ENCODE measurements around the gene CD28.

The CD28 gene

DNA sequence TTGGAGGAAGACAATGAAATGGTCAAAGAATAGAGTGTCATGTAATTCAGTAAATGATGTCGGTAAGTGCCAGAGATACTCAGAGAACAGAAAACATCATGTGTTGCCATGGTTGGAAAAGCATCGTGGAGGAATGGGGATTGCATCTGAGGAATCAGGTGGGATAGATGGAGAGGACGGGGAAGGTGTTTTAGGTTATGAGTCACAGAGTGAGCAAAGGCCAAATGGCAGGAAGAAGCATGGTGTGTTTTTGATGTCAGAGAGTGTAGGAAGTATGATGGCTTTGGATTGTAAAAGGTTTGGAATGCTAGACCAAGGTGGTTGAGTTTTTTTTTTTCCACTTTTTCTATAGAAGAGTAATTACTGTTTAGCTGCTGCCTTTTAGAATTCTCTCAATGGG lies 27.5 kb upstream of the CD28 start:
- ChIA-PET POLR2A (no interaction called here), CTCF (no interaction called here)
- H3K4me1 ChIP-seq (ENCODE audit: control extremely low read depth in 1 of 4, control insufficient read depth in 4 of 4, insufficient read depth in 4 of 4, low read length in 3 of 4): peaks cover 0 to 14% (median 2%) of the 10 kb centered on the region in 4 experiments
- DNase-seq: no peak
- no peaks in the 10 kb centered on the region for H3K9me3 ChIP-seq (ENCODE audit: control extremely low read depth in 1 of 5, control insufficient read depth in 4 of 5, insufficient read depth in 2 of 5, low read depth in 1 of 5, low read length in 4 of 5)
- no peak overlapping the region for H3K4me3 ChIP-seq (ENCODE audit: control insufficient read depth in 1 of 7, extremely low read depth in 1 of 7, insufficient read depth in 4 of 7, low read depth in 2 of 7, low read length in 6 of 7)
- no peaks in the 10 kb centered on the region for H3K27me3 ChIP-seq (replicated peaks in 2 of 5; ENCODE audit: control insufficient read depth in 4 of 5, insufficient read depth in 5 of 5, low read length in 4 of 5)
- no peak overlapping the region for H3K27ac ChIP-seq (ENCODE audit: insufficient read depth in 1 of 2, low read depth in 1 of 2, low read length in 2 of 2, poor library complexity in 1 of 2, severe bottlenecking in 2 of 2)
- H3K36me3 ChIP-seq (ENCODE audit: control insufficient read depth in 4 of 4, insufficient read depth in 4 of 4, low read length in 3 of 4): no peaks in the 10 kb centered on the region
- WGBS (ENCODE audit: insufficient coverage): 100% methylated on average over 3 of the region's 3 CpGs

DNA sequence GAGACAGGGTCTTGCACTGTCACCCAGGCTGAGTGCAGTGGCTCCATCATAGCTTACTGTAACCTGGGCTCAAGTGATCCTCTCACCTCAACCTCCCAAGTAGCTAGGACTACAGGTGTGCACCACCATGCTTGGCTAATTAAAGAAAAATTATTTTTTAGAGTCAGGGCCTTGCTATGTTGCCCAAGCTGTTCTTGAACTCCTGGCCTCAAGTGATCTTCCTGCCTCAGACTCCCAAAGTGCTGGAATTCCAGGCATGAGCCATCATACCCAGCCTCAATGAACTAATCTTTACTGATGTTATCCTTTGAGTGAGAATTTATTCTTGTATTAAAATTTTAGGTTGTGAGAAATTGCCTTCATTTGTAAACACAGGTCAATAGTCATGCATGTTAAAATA lies 27.0 kb upstream of the CD28 start:
- DNase-seq: no peak
- H3K4me3 ChIP-seq (ENCODE audit: control insufficient read depth in 1 of 7, extremely low read depth in 1 of 7, insufficient read depth in 4 of 7, low read depth in 2 of 7, low read length in 6 of 7): no peak overlapping the region
- no peaks in the 10 kb centered on the region for H3K27me3 ChIP-seq (replicated peaks in 2 of 5; ENCODE audit: control insufficient read depth in 4 of 5, insufficient read depth in 5 of 5, low read length in 4 of 5)
- H3K4me1 ChIP-seq (ENCODE audit: control extremely low read depth in 1 of 4, control insufficient read depth in 4 of 4, insufficient read depth in 4 of 4, low read length in 3 of 4): peaks cover 0 to 10% (median 0%) of the 10 kb centered on the region in 4 experiments
- H3K9me3 ChIP-seq (ENCODE audit: control extremely low read depth in 1 of 5, control insufficient read depth in 4 of 5, insufficient read depth in 2 of 5, low read depth in 1 of 5, low read length in 4 of 5): no peaks in the 10 kb centered on the region
- H3K27ac ChIP-seq (ENCODE audit: insufficient read depth in 1 of 2, low read depth in 1 of 2, low read length in 2 of 2, poor library complexity in 1 of 2, severe bottlenecking in 2 of 2): no peak overlapping the region
- ChIA-PET POLR2A (no interaction called here), CTCF (interaction anchor here (0.6 kb wide), 1 partner anchor 15 kb away, joined by 4 read pairs; no protein-coding TSS in a partner anchor)
- H3K36me3 ChIP-seq (ENCODE audit: control insufficient read depth in 4 of 4, insufficient read depth in 4 of 4, low read length in 3 of 4): no peaks in the 10 kb centered on the region

DNA sequence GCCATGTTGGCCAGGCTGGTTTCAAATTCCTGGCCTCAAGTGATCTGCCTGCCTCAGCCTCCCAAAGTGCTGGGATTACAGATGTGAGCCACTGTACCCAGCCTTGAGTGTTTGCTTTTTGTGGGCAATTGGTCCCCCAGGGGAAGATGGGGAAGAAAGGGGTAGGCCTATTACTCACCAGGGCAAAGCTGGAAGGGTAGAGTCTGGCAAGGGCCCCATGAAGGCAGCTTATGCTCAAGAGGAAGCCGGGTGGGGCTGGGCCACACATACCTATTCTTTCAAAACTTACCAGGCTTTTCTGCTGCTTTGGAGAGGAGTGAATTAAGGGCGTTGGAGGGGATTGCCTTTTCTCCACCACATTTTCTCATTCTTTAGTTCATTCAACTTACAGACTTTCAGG lies 24.5 kb upstream of the CD28 start:
- no peaks in the 10 kb centered on the region for H3K36me3 ChIP-seq (ENCODE audit: control insufficient read depth in 4 of 4, insufficient read depth in 4 of 4, low read length in 3 of 4)
- ChIA-PET POLR2A (no interaction called here), CTCF (interaction anchor here (1.5 kb wide), 1 partner anchor 8 kb away, joined by 3 read pairs; no protein-coding TSS in a partner anchor)
- H3K27me3 ChIP-seq (replicated peaks in 2 of 5; ENCODE audit: control insufficient read depth in 4 of 5, insufficient read depth in 5 of 5, low read length in 4 of 5): no peaks in the 10 kb centered on the region
- no peak overlapping the region for H3K4me3 ChIP-seq (ENCODE audit: control insufficient read depth in 1 of 7, extremely low read depth in 1 of 7, insufficient read depth in 4 of 7, low read depth in 2 of 7, low read length in 6 of 7)
- no CpG with 5 or more reads among the region's 2 CpGs for WGBS (ENCODE audit: insufficient coverage)
- no peak for DNase-seq
- H3K4me1 ChIP-seq (ENCODE audit: control extremely low read depth in 1 of 4, control insufficient read depth in 4 of 4, insufficient read depth in 4 of 4, low read length in 3 of 4): peaks cover 0 to 4% (median 0%) of the 10 kb centered on the region in 4 experiments
- H3K27ac ChIP-seq (ENCODE audit: insufficient read depth in 1 of 2, low read depth in 1 of 2, low read length in 2 of 2, poor library complexity in 1 of 2, severe bottlenecking in 2 of 2): no peak overlapping the region
- H3K9me3 ChIP-seq (ENCODE audit: control extremely low read depth in 1 of 5, control insufficient read depth in 4 of 5, insufficient read depth in 2 of 5, low read depth in 1 of 5, low read length in 4 of 5): no peaks in the 10 kb centered on the region

DNA sequence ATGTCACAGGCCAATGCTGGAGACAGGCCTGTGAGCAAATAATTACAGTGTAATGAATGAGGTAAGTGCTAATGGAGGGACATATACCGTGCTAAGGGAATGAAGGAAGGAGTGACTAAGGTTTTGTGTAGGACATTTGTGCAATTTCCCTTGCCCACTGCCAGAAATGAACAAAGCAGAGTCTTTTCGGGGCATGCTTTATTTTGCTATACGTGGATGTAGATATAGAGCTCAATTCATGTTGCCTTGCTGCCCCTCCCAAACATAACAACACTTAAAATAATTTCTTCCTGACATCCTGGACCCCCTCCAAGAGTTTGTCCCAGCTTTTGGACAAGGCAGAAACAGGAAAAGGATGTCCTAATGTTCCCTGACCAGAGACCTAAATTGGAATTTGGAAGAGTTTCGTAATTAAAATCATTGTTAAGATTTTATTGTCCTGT lies 23.7 kb upstream of the CD28 start:
- peaks cover 0 to 5% (median 0%) of the 10 kb centered on the region in 4 experiments for H3K4me1 ChIP-seq (ENCODE audit: control extremely low read depth in 1 of 4, control insufficient read depth in 4 of 4, insufficient read depth in 4 of 4, low read length in 3 of 4)
- H3K27ac ChIP-seq (ENCODE audit: insufficient read depth in 1 of 2, low read depth in 1 of 2, low read length in 2 of 2, poor library complexity in 1 of 2, severe bottlenecking in 2 of 2): no peak overlapping the region
- DNase-seq: no peak
- POLR2A ChIA-PET: no interaction called here
- no peaks in the 10 kb centered on the region for H3K36me3 ChIP-seq (ENCODE audit: control insufficient read depth in 4 of 4, insufficient read depth in 4 of 4, low read length in 3 of 4)
- no peak overlapping the region for H3K4me3 ChIP-seq (ENCODE audit: control insufficient read depth in 1 of 7, extremely low read depth in 1 of 7, insufficient read depth in 4 of 7, low read depth in 2 of 7, low read length in 6 of 7)
- CTCF ChIA-PET: interaction anchor here (1.5 kb wide), 1 partner anchor 12 kb away, joined by 3 read pairs; no protein-coding TSS in a partner anchor
- H3K27me3 ChIP-seq (replicated peaks in 2 of 5; ENCODE audit: control insufficient read depth in 4 of 5, insufficient read depth in 5 of 5, low read length in 4 of 5): no peaks in the 10 kb centered on the region
- no peaks in the 10 kb centered on the region for H3K9me3 ChIP-seq (ENCODE audit: control extremely low read depth in 1 of 5, control insufficient read depth in 4 of 5, insufficient read depth in 2 of 5, low read depth in 1 of 5, low read length in 4 of 5)
- 83% methylated on average over 1 of the region's 4 CpGs for WGBS (ENCODE audit: insufficient coverage)

DNA sequence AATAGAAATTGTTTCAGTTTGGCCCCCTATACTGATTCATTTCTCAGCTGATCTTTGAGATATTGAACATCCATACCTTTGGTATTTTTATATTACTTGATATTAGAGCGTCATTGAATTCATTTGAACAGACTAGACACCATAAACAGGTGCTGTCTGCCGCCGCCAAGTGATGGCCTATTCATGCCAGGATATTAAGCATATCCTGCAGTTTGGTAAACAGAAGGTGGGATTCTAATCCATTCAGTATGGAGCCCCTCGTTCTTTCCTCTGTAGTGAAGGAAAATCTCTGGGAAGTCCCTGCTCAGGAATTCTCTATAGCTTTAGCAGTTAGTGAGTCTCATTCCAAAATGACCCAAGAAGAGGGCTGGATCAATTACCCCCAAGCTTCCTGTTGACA lies 23.0 kb upstream of the CD28 start:
- ChIA-PET CTCF (interaction anchor here (1.5 kb wide), 1 partner anchor 12 kb away, joined by 3 read pairs; no protein-coding TSS in a partner anchor), POLR2A (no interaction called here)
- no peaks in the 10 kb centered on the region for H3K9me3 ChIP-seq (ENCODE audit: control extremely low read depth in 1 of 5, control insufficient read depth in 4 of 5, insufficient read depth in 2 of 5, low read depth in 1 of 5, low read length in 4 of 5)
- H3K4me3 ChIP-seq (ENCODE audit: control insufficient read depth in 1 of 7, extremely low read depth in 1 of 7, insufficient read depth in 4 of 7, low read depth in 2 of 7, low read length in 6 of 7): no peak overlapping the region
- no peaks in the 10 kb centered on the region for H3K27me3 ChIP-seq (replicated peaks in 2 of 5; ENCODE audit: control insufficient read depth in 4 of 5, insufficient read depth in 5 of 5, low read length in 4 of 5)
- no peak overlapping the region for H3K27ac ChIP-seq (ENCODE audit: insufficient read depth in 1 of 2, low read depth in 1 of 2, low read length in 2 of 2, poor library complexity in 1 of 2, severe bottlenecking in 2 of 2)
- no peaks in the 10 kb centered on the region for H3K36me3 ChIP-seq (ENCODE audit: control insufficient read depth in 4 of 4, insufficient read depth in 4 of 4, low read length in 3 of 4)
- no peak for DNase-seq
- peaks cover 0 to 7% (median 1%) of the 10 kb centered on the region in 4 experiments for H3K4me1 ChIP-seq (ENCODE audit: control extremely low read depth in 1 of 4, control insufficient read depth in 4 of 4, insufficient read depth in 4 of 4, low read length in 3 of 4)
- 100% methylated on average over 3 of the region's 4 CpGs for WGBS (ENCODE audit: insufficient coverage)

DNA sequence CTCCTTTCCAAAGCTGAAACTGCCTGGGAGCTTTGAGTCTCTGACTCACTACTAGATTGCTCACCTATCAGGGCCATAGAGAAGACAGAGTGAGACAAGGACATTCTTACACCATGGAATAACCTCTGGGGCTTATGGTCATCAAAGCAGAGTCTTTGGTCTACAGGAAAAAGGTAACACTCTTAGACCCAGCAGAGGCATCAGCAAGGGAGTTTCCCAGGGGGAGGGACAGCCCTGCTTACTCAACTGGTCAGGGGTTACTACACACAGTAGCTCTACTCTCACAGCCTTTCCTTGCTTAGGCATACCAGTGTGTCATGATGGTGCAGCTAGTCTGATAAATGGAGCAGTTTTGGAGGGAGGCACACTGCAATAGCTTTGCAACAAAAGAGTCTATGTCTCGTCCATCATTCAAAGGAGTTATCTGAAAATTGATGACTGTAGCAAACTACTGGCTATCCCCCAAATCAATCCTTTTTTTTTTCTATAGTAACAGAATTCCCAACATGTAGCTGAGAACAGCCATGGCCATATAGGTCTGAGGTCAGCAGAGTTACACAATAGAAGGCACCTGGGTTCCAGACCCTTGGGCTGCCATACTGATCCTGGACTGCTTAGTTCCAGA lies 22.4 kb upstream of the CD28 start:
- CTCF ChIA-PET: interaction anchor here (1.5 kb wide), 1 partner anchor 13 kb away, joined by 3 read pairs; no protein-coding TSS in a partner anchor
- WGBS (ENCODE audit: insufficient coverage): 100% methylated on average over 1 of the region's 1 CpG
- H3K27me3 ChIP-seq (replicated peaks in 2 of 5; ENCODE audit: control insufficient read depth in 4 of 5, insufficient read depth in 5 of 5, low read length in 4 of 5): no peaks in the 10 kb centered on the region
- POLR2A ChIA-PET: no interaction called here
- H3K9me3 ChIP-seq (ENCODE audit: control extremely low read depth in 1 of 5, control insufficient read depth in 4 of 5, insufficient read depth in 2 of 5, low read depth in 1 of 5, low read length in 4 of 5): no peaks in the 10 kb centered on the region
- no peaks in the 10 kb centered on the region for H3K36me3 ChIP-seq (ENCODE audit: control insufficient read depth in 4 of 4, insufficient read depth in 4 of 4, low read length in 3 of 4)
- no peak overlapping the region for H3K4me3 ChIP-seq (ENCODE audit: control insufficient read depth in 1 of 7, extremely low read depth in 1 of 7, insufficient read depth in 4 of 7, low read depth in 2 of 7, low read length in 6 of 7)
- H3K4me1 ChIP-seq (ENCODE audit: control extremely low read depth in 1 of 4, control insufficient read depth in 4 of 4, insufficient read depth in 4 of 4, low read length in 3 of 4): peaks cover 0 to 14% (median 4%) of the 10 kb centered on the region in 4 experiments
- no peak overlapping the region for H3K27ac ChIP-seq (ENCODE audit: insufficient read depth in 1 of 2, low read depth in 1 of 2, low read length in 2 of 2, poor library complexity in 1 of 2, severe bottlenecking in 2 of 2)
- no peak for DNase-seq

DNA sequence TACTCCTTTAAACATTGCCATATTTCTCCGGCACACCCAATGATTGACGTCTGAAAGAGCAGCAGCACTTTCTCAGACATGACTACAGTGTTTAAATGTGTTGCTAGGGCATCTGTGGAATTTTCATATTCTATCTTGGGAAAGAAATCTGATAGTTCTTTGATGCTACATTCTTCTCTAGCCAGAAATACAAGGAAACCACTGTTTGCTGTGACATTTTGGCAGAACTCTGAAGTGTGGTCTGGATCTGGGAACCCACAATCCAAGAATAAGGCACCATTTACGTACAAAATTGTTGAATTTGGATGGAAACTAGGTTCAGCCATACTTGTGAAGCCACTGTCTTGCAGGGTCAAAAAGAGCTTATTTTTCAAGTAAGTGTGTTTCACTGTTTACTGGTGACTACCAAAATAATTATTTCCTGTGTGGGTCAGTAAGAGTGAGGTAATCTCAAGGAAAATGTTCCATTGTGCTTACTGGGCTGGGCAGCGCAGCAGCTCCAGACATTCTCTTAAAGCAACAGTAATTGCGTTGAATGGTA lies 21.3 kb upstream of the CD28 start:
- Histone ChIP-seq H3K27ac (ENCODE audit: insufficient read depth in 1 of 2, low read depth in 1 of 2, low read length in 2 of 2, poor library complexity in 1 of 2, severe bottlenecking in 2 of 2) (no peak overlapping the region), H3K4me3 (ENCODE audit: control insufficient read depth in 1 of 7, extremely low read depth in 1 of 7, insufficient read depth in 4 of 7, low read depth in 2 of 7, low read length in 6 of 7) (no peak overlapping the region), H3K27me3 (replicated peaks in 2 of 5; ENCODE audit: control insufficient read depth in 4 of 5, insufficient read depth in 5 of 5, low read length in 4 of 5) (no peaks in the 10 kb centered on the region), H3K4me1 (ENCODE audit: control extremely low read depth in 1 of 4, control insufficient read depth in 4 of 4, insufficient read depth in 4 of 4, low read length in 3 of 4) (peaks cover 0 to 25% (median 10%) of the 10 kb centered on the region in 4 experiments), H3K36me3 (ENCODE audit: control insufficient read depth in 4 of 4, insufficient read depth in 4 of 4, low read length in 3 of 4) (no peaks in the 10 kb centered on the region), H3K9me3 (ENCODE audit: control extremely low read depth in 1 of 5, control insufficient read depth in 4 of 5, insufficient read depth in 2 of 5, low read depth in 1 of 5, low read length in 4 of 5) (no peaks in the 10 kb centered on the region)
- WGBS (ENCODE audit: insufficient coverage): 100% methylated on average over 1 of the region's 5 CpGs
- ChIA-PET POLR2A (no interaction called here), CTCF (no interaction called here)
- DNase-seq: no peak
